Measurements from ENCODE around the gene FLNC. TPM values are rescaled to one million over a fixed set of nuclear protein-coding genes. Genes with fewer than 3 reads are reported as not detected.

The FLNC gene
- total RNA-seq, 2 experiments from 2014 or later: 0.05 TPM; not detected in 1

DNA sequence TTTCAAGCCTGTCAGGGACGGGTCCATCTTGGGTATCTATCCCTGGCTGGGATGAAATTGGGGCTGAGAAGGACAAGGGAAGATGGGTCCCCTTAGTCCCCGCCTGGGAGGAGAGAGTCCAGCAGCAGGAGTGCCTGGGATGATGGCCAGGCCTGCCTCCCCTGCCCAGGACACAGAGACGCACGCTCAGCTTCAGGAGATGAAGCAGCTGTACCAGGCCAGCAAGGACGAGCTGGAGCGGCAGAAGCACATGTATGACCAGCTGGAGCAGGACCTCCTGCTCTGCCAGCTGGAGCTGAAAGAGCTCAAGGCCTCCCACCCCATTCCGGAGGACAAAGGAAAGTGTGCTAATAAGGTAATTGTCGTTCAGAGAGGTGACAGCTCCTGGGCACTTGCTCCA is 23.0 kb upstream of the FLNC start:
- no peaks in the 10 kb centered on the region for H3K27me3 Mint-ChIP-seq
- H3K36me3 Mint-ChIP-seq: no peaks in the 10 kb centered on the region
- intact Hi-C loops (cut with micrococcal nuclease): no loop called here
- DNase-seq: no peak
- no peaks in the 10 kb centered on the region for H3K4me1 Mint-ChIP-seq (ENCODE audit: low read depth)
- H3K9me3 Mint-ChIP-seq: no peaks in the 10 kb centered on the region
- H3K4me3 Mint-ChIP-seq: no peak overlapping the region
- H3K27ac Mint-ChIP-seq: no peak overlapping the region
- ChIA-PET CTCF (no interaction called here), POLR2A (no interaction called here)

DNA sequence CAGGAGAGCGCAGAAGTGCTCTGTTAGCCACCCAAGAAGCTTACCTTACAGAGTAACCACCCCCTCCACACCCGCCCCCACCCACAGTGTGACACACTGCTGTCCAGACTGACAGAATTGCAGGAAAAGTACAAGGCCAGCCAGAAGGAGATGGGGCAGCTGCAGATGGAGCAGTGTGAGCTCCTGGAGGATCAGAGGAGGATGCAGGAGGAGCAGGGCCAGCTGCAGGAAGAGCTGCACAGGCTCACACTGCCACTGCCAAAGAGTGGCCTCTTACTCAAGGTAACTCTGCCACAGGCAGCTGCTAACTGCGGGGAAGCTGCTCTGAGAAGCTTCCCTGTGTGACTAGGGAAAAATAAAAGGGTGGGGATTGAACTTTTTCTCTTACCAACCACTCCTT is 20.8 kb upstream of the FLNC start:
- Mint-ChIP-seq H3K9me3 (no peaks in the 10 kb centered on the region), H3K27me3 (no peaks in the 10 kb centered on the region), H3K4me3 (no peak overlapping the region), H3K4me1 (ENCODE audit: low read depth) (no peaks in the 10 kb centered on the region), H3K27ac (no peak overlapping the region), H3K36me3 (no peaks in the 10 kb centered on the region)
- ChIA-PET POLR2A (interaction anchor here (1.0 kb wide), 1 partner anchor 9 kb away, joined by 3 read pairs; no protein-coding TSS in a partner anchor), CTCF (interaction anchor here (1.6 kb wide), 1 partner anchor 54 kb away, joined by 4 read pairs; no protein-coding TSS in a partner anchor)
- intact Hi-C loops (cut with micrococcal nuclease): no loop called here
- no peak for DNase-seq

DNA sequence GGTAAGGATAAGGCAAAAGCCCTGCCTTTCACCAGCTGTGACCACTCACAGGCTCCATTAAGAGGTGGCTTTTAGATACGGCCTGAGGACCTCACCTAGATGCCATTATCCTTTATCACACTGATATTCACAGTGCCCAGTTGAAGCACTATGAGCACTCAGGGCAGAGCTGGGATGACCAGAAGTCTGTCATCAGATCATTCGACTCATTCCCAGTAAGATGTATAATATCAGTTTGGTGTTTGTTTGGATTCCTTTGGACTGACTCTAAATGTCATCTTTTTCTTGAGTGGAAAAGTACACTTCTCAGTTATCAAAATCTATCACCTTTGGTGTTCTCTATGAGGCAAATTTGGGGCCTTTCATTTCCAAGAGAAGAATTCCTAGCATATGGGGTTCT is 19.7 kb upstream of the FLNC start:
- ChIA-PET CTCF (interaction anchor here (1.0 kb wide), 1 partner anchor 15 kb away, joined by 3 read pairs; no protein-coding TSS in a partner anchor), POLR2A (interaction anchor here (1.0 kb wide), 1 partner anchor 10 kb away, joined by 3 read pairs; no protein-coding TSS in a partner anchor)
- no peaks in the 10 kb centered on the region for H3K36me3 Mint-ChIP-seq
- H3K27ac Mint-ChIP-seq: no peak overlapping the region
- DNase-seq: no peak
- no peaks in the 10 kb centered on the region for H3K9me3 Mint-ChIP-seq
- no peaks in the 10 kb centered on the region for H3K27me3 Mint-ChIP-seq
- intact Hi-C loops (cut with micrococcal nuclease): no loop called here
- H3K4me1 Mint-ChIP-seq (ENCODE audit: low read depth): no peaks in the 10 kb centered on the region
- H3K4me3 Mint-ChIP-seq: no peak overlapping the region

DNA sequence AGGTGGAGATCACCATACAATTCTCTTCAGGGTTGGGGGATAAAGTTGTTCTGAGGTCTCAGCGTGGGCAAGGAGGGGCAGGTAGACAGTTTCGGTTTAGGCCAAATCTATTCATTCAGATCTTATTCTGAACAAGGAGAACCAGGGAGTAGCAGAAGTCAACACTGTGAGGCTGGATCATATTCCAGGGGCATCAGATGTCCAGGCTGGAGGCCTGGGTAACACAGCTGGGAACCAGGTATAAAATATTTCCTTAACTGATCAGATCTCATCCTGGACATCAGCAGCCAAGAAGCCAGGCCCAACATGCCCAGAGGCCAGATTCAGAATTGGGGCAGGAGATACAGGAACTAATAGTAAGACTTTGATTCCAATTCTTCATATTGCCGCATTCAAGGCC is 19.2 kb upstream of the FLNC start:
- no peaks in the 10 kb centered on the region for H3K27me3 Mint-ChIP-seq
- no peak overlapping the region for H3K27ac Mint-ChIP-seq
- ChIA-PET CTCF (interaction anchor here (1.0 kb wide), 1 partner anchor 226 kb away, joined by 3 read pairs; no protein-coding TSS in a partner anchor), POLR2A (no interaction called here)
- no peak for DNase-seq
- intact Hi-C loops (cut with micrococcal nuclease): no loop called here
- no peaks in the 10 kb centered on the region for H3K4me1 Mint-ChIP-seq (ENCODE audit: low read depth)
- no peak overlapping the region for H3K4me3 Mint-ChIP-seq
- H3K9me3 Mint-ChIP-seq: no peaks in the 10 kb centered on the region
- H3K36me3 Mint-ChIP-seq: no peaks in the 10 kb centered on the region

DNA sequence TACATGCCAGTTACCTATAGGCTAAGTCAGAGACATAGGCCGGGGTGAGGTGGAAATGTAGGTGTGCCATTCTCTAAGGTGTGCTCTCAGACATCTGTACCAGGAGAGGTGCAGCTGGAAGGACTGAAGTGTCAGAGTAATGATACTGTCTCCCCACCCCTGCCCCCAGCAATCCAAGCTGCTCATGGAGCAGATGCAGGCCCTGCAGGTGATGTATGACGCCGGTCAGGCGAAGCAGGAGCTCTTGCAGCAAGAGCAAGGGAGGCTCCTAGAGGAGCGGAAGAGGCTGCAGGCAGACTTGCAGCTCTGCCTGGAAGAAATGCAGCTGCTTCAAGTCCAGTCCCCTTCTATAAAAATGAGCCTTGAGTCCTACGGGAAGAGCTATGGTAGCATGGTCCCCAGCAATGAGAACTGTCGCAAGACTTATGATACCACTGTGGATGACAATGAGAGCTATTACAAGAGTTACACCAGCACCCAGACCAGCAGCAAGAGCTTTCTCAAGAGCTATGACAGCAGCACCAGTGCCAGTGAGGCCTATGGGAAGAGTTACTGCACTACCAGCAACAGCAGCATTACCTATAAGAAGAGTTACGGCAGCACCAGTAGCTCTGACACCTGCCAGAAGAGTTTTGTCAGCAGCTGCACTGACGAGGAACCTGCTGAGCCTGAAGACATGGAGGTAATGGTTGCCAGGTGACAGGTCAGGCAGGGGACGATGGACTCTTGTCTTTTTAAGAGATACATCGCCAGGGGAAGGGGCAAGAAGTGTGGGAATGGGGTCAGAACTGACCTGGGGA is 18.4 kb upstream of the FLNC start:
- H3K4me3 Mint-ChIP-seq: no peak overlapping the region
- no peak overlapping the region for H3K27ac Mint-ChIP-seq
- H3K9me3 Mint-ChIP-seq: no peaks in the 10 kb centered on the region
- no peak for DNase-seq
- ChIA-PET CTCF (interaction anchor here (1.0 kb wide), 1 partner anchor 225 kb away, joined by 3 read pairs; no protein-coding TSS in a partner anchor), POLR2A (no interaction called here)
- no peaks in the 10 kb centered on the region for H3K27me3 Mint-ChIP-seq
- H3K36me3 Mint-ChIP-seq: no peaks in the 10 kb centered on the region
- no peaks in the 10 kb centered on the region for H3K4me1 Mint-ChIP-seq (ENCODE audit: low read depth)
- intact Hi-C loops (cut with micrococcal nuclease): no loop called here

DNA sequence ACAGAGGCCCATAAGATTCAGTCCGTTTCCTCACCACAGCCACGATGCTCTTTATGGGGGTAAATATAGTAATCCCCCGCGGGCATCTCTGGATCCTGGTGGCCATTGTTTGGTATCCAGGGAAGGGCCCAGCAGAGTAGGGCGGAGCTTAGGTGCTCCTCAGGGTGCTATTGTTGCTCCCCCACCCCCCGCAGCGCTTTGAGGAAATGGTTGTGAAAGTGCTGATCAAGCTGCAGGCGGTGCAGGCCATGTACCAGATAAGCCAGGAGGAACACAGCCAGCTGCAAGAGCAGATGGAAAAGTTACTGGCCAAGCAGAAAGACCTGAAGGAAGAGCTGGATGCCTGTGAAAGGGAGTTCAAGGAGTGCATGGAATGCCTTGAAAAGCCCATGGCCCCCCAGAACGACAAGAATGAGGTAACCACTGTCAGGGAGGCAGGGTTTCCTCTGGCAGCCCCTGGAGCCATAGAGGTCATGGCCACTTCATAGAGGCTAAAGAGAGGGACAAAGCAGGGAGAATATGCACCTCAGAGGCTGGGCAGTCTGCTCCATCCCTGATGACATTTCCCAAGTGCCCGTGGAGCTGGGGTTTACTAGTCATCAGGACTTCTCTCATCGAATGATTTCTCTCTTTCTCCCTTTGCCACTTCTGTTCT is 17.6 kb upstream of the FLNC start:
- H3K4me1 Mint-ChIP-seq (ENCODE audit: low read depth): no peaks in the 10 kb centered on the region
- intact Hi-C loops (cut with micrococcal nuclease): no loop called here
- H3K9me3 Mint-ChIP-seq: no peaks in the 10 kb centered on the region
- CTCF ChIA-PET: no interaction called here
- no peaks in the 10 kb centered on the region for H3K27me3 Mint-ChIP-seq
- no peak overlapping the region for H3K4me3 Mint-ChIP-seq
- no peaks in the 10 kb centered on the region for H3K36me3 Mint-ChIP-seq
- POLR2A ChIA-PET: no interaction called here
- DNase-seq: no peak
- H3K27ac Mint-ChIP-seq: no peak overlapping the region

DNA sequence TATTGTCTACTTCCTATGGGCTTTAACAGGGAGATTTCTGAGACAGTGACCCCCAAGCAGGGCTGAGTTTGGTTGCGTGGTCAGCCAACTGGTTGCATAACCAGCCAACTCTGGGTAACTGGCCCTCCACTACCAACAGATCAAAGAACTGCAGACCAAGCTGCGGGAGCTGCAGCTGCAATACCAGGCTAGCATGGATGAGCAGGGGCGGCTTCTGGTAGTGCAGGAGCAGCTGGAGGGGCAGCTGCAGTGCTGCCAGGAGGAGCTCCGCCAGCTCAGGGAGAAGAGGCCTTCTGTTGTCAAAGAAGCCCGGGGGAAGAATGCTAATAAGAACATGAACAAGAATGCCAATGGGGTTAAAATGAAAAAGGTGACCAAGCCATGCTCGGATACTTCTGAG is 15.7 kb upstream of the FLNC start:
- Mint-ChIP-seq H3K9me3 (no peaks in the 10 kb centered on the region), H3K36me3 (no peaks in the 10 kb centered on the region), H3K4me1 (ENCODE audit: low read depth) (no peaks in the 10 kb centered on the region)

DNA sequence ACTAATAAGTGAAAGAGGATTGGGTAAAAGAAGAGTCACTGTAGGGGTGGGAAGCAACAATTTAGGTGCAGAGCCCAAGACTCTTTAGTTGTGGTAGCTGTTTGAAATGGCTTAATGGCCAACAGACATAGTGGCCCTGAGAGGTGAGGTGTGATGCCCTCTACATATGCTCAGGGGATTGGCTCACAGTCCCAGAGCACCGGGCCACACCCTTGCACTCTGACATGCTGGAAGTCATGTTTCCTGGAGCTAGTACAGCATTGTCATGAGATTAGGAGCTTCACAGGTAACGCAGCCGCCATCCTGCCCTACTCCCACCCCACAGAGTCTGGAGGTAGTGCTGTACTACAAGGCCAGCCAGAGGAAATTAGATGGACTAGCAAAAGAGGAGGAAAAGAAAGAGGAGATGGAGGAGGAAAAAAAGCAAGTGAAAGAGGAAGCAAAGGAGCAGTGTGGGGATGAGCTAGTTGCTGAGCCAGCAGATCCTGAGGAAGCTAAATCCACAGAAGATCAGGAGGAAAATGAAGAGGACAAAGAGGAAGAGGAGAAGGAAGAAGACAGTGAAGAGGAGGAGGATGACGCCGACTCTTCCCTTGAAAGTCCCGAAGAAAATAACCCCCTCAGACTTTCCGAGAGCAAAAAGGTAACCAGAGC is 14.8 kb upstream of the FLNC start:
- peaks cover 3% of the 10 kb centered on the region for H3K4me1 Mint-ChIP-seq (ENCODE audit: low read depth)
- H3K36me3 Mint-ChIP-seq: no peaks in the 10 kb centered on the region
- no peak for DNase-seq
- no peak overlapping the region for H3K4me3 Mint-ChIP-seq
- ChIA-PET POLR2A (no interaction called here), CTCF (no interaction called here)
- H3K27ac Mint-ChIP-seq: no peak overlapping the region
- H3K27me3 Mint-ChIP-seq: no peaks in the 10 kb centered on the region
- intact Hi-C loops (cut with micrococcal nuclease): no loop called here
- no peaks in the 10 kb centered on the region for H3K9me3 Mint-ChIP-seq

More for the DNA sequence above, 15.7 kb upstream of the FLNC start:
- H3K27ac Mint-ChIP-seq: no peak overlapping the region
- H3K27me3 Mint-ChIP-seq: no peaks in the 10 kb centered on the region
- no peak for DNase-seq
- POLR2A ChIA-PET: no interaction called here
- CTCF ChIA-PET: no interaction called here
- H3K4me3 Mint-ChIP-seq: no peak overlapping the region
- intact Hi-C loops (cut with micrococcal nuclease): no loop called here

DNA sequence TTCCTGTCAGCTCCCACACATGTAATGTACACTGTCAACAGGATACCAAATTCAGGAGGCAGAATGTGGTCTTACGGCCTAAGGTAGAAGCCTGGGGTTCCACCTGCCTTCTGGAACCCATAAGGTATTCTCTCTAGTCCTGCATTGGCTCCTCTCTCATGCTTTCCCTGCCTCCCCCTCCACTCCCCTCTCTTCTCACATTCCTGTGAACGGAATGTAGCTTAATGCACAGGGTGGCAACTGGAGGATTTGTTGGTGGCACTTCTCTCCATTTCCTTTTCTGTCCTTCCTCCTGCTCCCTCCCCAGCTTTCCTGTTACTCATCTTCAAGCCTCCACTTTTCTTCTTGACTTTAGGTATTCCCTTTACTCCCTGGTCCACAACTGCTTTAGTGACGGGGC is 11.5 kb upstream of the FLNC start:
- H3K27me3 Mint-ChIP-seq: no peaks in the 10 kb centered on the region
- peaks cover 3% of the 10 kb centered on the region for H3K4me1 Mint-ChIP-seq (ENCODE audit: low read depth)
- intact Hi-C loops (cut with micrococcal nuclease): no loop called here
- CTCF ChIA-PET: no interaction called here
- POLR2A ChIA-PET: no interaction called here
- H3K4me3 Mint-ChIP-seq: no peak overlapping the region
- DNase-seq: no peak
- no peaks in the 10 kb centered on the region for H3K9me3 Mint-ChIP-seq
- no peak overlapping the region for H3K27ac Mint-ChIP-seq
- no peaks in the 10 kb centered on the region for H3K36me3 Mint-ChIP-seq

DNA sequence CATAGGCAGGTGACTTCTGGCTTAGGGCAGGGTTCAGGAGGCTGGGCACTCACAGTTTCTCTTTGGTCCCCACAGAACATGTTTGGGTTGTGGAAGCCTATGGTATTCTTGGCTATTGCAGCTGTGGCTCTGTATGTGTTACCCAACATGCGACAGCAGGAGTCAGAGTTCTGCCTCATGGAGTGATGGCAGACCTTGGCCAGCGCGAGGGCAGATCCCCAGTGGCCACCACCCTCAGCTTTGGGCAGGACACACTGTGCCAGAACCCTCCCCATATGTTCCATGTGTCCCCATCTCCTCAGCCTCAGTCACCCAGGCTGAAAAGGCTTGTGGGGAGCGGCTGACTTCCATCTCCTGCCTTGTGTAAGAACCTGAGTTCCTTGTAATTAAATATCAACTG is 8.5 kb upstream of the FLNC start:
- DNase-seq: no peak
- intact Hi-C loops (cut with micrococcal nuclease): no loop called here
- POLR2A ChIA-PET: no interaction called here
- Mint-ChIP-seq H3K27ac (no peak overlapping the region), H3K27me3 (peaks cover 2% of the 10 kb centered on the region), H3K9me3 (no peaks in the 10 kb centered on the region), H3K36me3 (no peaks in the 10 kb centered on the region), H3K4me3 (no peak overlapping the region), H3K4me1 (ENCODE audit: low read depth) (peaks cover 3% of the 10 kb centered on the region)
- CTCF ChIA-PET: interaction anchor here (1.2 kb wide), 1 partner anchor 62 kb away, joined by 3 read pairs; no protein-coding TSS in a partner anchor

DNA sequence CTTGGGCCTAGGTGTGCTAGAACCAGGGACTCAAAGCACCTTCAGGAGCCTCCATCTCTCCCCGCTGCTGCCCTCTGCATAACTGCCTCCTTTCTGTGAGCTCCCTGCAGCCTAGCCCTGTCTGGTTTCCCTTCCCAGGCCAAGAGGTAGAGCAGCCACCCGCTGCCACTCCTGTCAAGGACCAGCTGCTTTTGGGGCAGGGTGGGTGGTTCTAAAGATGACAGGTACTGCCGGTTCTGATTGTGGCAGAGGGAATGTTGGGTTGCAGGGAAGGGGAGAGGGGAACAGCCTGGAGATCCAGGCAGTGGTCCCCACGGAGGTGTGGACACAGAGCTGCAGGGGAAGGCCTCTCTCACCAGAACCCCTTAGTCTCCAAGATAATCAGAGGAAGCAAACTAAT is 3.7 kb upstream of the FLNC start:
- H3K4me1 Mint-ChIP-seq (ENCODE audit: low read depth): peaks cover 11% of the 10 kb centered on the region
- H3K27me3 Mint-ChIP-seq: peaks cover 34% of the 10 kb centered on the region
- intact Hi-C loops (cut with micrococcal nuclease): no loop called here
- no peak for DNase-seq
- no peaks in the 10 kb centered on the region for H3K36me3 Mint-ChIP-seq
- CTCF ChIA-PET: no interaction called here
- H3K9me3 Mint-ChIP-seq: no peaks in the 10 kb centered on the region
- no peak overlapping the region for H3K27ac Mint-ChIP-seq
- POLR2A ChIA-PET: no interaction called here
- H3K4me3 Mint-ChIP-seq: no peak overlapping the region

DNA sequence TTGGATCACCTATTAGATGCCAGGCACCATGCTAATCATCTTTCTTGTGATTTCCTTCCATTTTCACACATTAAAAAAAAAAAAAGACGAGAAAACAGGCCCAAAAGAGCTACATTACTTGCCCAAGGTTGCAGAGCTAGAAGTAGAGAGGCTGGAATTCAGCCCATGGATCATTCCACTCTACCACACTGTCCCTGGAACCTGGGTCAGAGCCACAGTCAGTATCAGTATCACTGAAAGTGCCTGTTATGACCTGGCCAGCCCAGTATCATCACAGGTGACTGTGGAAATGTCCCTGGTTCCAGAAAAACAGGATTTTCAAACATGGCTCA is 3.3 kb upstream of the FLNC start:
- intact Hi-C loops (cut with micrococcal nuclease): no loop called here
- H3K9me3 Mint-ChIP-seq: no peaks in the 10 kb centered on the region

More for the DNA sequence above, 3.3 kb upstream of the FLNC start:
- no peak for DNase-seq
- Mint-ChIP-seq H3K27ac (no peak overlapping the region), H3K4me1 (ENCODE audit: low read depth) (peaks cover 11% of the 10 kb centered on the region), H3K36me3 (no peaks in the 10 kb centered on the region), H3K4me3 (no peak overlapping the region), H3K27me3 (peaks cover 37% of the 10 kb centered on the region)
- POLR2A ChIA-PET: no interaction called here
- CTCF ChIA-PET: no interaction called here

All from activated CD4-positive, alpha-beta memory T cell treated with anti-CD3 and anti-CD28 coated beads for 36 hours (primary cell).